Gastroesophageal sphincter (tissue), 3 donors: ENCODE results near the gene KRT3.

Source experiments
- CTCF ChIP-seq, 4 experiments: fragments of 200-600 bp in 2 of 4; fragments of 450-650 bp in 2 of 4; sonication (generic) in 1 of 4; IDR thresholded peaks; one replicate each; pipeline ENCODE4 v1.5.1; 2017 to 2019; ENCODE audit warnings: antibody characterized with exemption in 4 of 4, mild to moderate bottlenecking in 2 of 4, moderate library complexity in 2 of 4
- EP300 ChIP-seq: sonication (generic); formaldehyde crosslinking; IDR thresholded peaks from one replicate; pipeline ENCODE4 v1.6.1; 2017; ENCODE audit warnings: antibody characterized with exemption, mild to moderate bottlenecking
- POLR2A ChIP-seq, 2 donors: fragments of 450-650 bp; IDR thresholded peaks; one replicate each; pipeline ENCODE4 v1.6.1; 2017; ENCODE audit warnings: antibody characterized with exemption in 2 of 2, mild to moderate bottlenecking in 2 of 2, moderate library complexity in 1 of 2

- TF ChIP-seq EP300 (no peak), CTCF (IDR thresholded peaks at IDR 0.05) (no peak), POLR2A (IDR thresholded peaks at IDR 0.05) (no peak)
Observed at GRCh38 chr12:52739963-52740362, 56.0 kb downstream of the KRT3 start.
